ENCODE results near the gene ZBED1.

The ZBED1 gene

GRCh38 chrX:2498781-2499302 is 1.9 kb downstream of the ZBED1 start:
- TF ChIP-seq RAD21 (IDR thresholded peaks at IDR 0.05; ENCODE audit: low read depth): no peak
- TF ChIP-seq EP300 (IDR thresholded peaks at IDR 0.05; ENCODE audit: borderline replicate concordance): no peak
- TF ChIP-seq EGR1 (IDR thresholded peaks at IDR 0.05): no peak
- no peak for TF ChIP-seq NFIC (IDR thresholded peaks at IDR 0.05)
- TF ChIP-seq YY1 (IDR thresholded peaks at IDR 0.05; ENCODE audit: low read depth): no peak
- no peak for TF ChIP-seq REST (IDR thresholded peaks at IDR 0.05; ENCODE audit: low read depth)
- TF ChIP-seq ZBTB7A (IDR thresholded peaks at IDR 0.05; ENCODE audit: low read depth): no peak
- TF ChIP-seq CEBPB (IDR thresholded peaks at IDR 0.05): no peak
- no peak for TF ChIP-seq CREB1 (IDR thresholded peaks at IDR 0.05; ENCODE audit: low read depth)
- TF ChIP-seq TAF1 (IDR thresholded peaks at IDR 0.05; ENCODE audit: low read depth): no peak
- no peak for TF ChIP-seq TCF12 (IDR thresholded peaks at IDR 0.05; ENCODE audit: low read depth)
- TF ChIP-seq TEAD4 (IDR thresholded peaks at IDR 0.05): no peak
- no peak for TF ChIP-seq FOXM1 (IDR thresholded peaks at IDR 0.05; ENCODE audit: borderline replicate concordance, low read depth)

GRCh38 chrX:2497961-2498780 is 2.6 kb downstream of the ZBED1 start:
- TF ChIP-seq TCF12 (IDR thresholded peaks at IDR 0.05; ENCODE audit: low read depth) (no peak), CREB1 (IDR thresholded peaks at IDR 0.05; ENCODE audit: low read depth) (no peak), MAX (IDR thresholded peaks at IDR 0.05) (no peak), YY1 (IDR thresholded peaks at IDR 0.05; ENCODE audit: low read depth) (no peak), RAD21 (IDR thresholded peaks at IDR 0.05; ENCODE audit: low read depth) (no peak), NFIC (IDR thresholded peaks at IDR 0.05) (no peak), USF1 (IDR thresholded peaks at IDR 0.05) (no peak), FOXM1 (IDR thresholded peaks at IDR 0.05; ENCODE audit: borderline replicate concordance, low read depth) (no peak), TEAD4 (IDR thresholded peaks at IDR 0.05) (no peak), CEBPB (IDR thresholded peaks at IDR 0.05) (no peak), EP300 (IDR thresholded peaks at IDR 0.05; ENCODE audit: borderline replicate concordance) (no peak), TAF1 (IDR thresholded peaks at IDR 0.05; ENCODE audit: low read depth) (no peak), ZBTB7A (IDR thresholded peaks at IDR 0.05; ENCODE audit: low read depth) (no peak), EGR1 (IDR thresholded peaks at IDR 0.05) (no peak), REST (IDR thresholded peaks at IDR 0.05; ENCODE audit: low read depth) (no peak)

- no peak for TF ChIP-seq USF1 (IDR thresholded peaks at IDR 0.05)
- no peak for TF ChIP-seq EP300 (IDR thresholded peaks at IDR 0.05; ENCODE audit: borderline replicate concordance)
- TF ChIP-seq FOXM1 (IDR thresholded peaks at IDR 0.05; ENCODE audit: borderline replicate concordance, low read depth): no peak
- TF ChIP-seq TCF12 (IDR thresholded peaks at IDR 0.05; ENCODE audit: low read depth): no peak
- no peak for TF ChIP-seq CEBPB (IDR thresholded peaks at IDR 0.05)
- TF ChIP-seq REST (IDR thresholded peaks at IDR 0.05; ENCODE audit: low read depth): no peak
- TF ChIP-seq TEAD4 (IDR thresholded peaks at IDR 0.05): no peak
- no peak for TF ChIP-seq YY1 (IDR thresholded peaks at IDR 0.05; ENCODE audit: low read depth)
Observed at GRCh38 chrX:2495595-2495994, 5.2 kb downstream of the ZBED1 start.

- TF ChIP-seq ZBTB7A (IDR thresholded peaks at IDR 0.05; ENCODE audit: low read depth) (no peak), TCF12 (IDR thresholded peaks at IDR 0.05; ENCODE audit: low read depth) (no peak), EP300 (IDR thresholded peaks at IDR 0.05; ENCODE audit: borderline replicate concordance) (no peak), FOXM1 (IDR thresholded peaks at IDR 0.05; ENCODE audit: borderline replicate concordance, low read depth) (no peak), TEAD4 (IDR thresholded peaks at IDR 0.05) (no peak), NFIC (IDR thresholded peaks at IDR 0.05) (no peak), CEBPB (IDR thresholded peaks at IDR 0.05) (no peak), YY1 (IDR thresholded peaks at IDR 0.05; ENCODE audit: low read depth) (no peak), MAX (IDR thresholded peaks at IDR 0.05) (no peak), RAD21 (IDR thresholded peaks at IDR 0.05; ENCODE audit: low read depth) (no peak)
Observed at GRCh38 chrX:2492531-2493218, 8.1 kb downstream of the ZBED1 start.
